ENCODE measurements around the gene IFIT1.
"Not testable (repeated sequence)": the region's sequence is repeated elsewhere in the genome, so short reads cannot be mapped to it uniquely, and the experiment has no call there.

Gene IFIT1

DNA sequence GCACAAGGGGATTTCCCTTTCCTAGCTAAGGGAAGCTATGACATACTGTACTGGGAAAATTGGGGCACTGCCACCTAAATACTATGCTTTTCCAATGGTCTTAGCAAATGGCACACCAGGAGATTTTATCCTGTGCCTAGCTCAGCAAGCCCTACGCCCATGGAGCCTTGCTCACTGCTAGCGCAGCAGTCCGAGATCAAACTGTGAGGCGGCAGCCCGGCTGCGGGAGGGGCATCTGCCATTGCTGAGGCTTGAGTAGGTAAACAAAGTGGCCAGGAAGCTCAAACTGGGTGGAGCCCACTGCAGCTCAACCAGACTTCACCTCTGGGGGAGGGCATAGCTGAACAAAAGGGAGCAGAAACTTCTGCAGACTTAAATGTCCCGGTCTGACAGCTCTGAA is 52.4 kb downstream of the IFIT1 start:
- DNase-seq: not testable (repeated sequence)

DNA sequence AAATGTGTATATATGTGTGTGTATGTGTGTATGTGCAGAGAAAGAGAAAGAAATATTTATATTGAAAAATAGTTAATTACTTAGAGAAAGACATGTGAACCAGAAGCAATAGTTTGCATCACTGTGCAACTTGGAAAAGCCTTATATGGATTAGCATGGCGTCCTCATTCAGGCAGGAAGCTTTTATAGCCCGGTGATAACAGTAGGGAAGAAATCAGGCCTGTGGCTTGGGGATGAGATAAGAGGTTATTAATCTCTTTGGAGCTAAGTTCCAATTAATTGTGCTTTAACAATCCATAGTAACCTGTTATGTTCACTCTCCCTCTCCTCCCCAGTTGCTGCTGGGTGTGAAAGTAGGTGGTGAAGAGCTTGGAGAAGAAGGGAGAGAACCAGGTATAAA is 58.5 kb downstream of the IFIT1 start:
- no peak for DNase-seq

DNA sequence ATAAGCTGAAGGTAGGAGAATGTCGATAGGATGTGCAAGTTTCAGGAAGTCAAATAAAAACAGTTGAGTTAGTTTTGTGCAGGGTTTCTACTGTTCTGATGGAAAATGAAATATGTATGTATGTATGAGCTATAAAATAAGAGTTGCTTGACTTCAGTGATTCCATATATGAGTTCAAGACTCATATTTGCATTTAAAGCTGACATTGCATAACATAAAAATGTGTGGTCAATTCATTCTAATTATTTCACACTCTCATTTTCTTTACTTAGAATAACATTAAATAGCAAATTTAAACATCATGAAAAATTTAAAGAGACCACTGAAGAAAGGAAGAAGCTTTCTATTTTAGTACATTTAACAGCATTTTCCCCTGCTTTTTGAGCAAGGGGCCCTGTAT is 59.8 kb downstream of the IFIT1 start:
- DNase-seq: no peak

DNA sequence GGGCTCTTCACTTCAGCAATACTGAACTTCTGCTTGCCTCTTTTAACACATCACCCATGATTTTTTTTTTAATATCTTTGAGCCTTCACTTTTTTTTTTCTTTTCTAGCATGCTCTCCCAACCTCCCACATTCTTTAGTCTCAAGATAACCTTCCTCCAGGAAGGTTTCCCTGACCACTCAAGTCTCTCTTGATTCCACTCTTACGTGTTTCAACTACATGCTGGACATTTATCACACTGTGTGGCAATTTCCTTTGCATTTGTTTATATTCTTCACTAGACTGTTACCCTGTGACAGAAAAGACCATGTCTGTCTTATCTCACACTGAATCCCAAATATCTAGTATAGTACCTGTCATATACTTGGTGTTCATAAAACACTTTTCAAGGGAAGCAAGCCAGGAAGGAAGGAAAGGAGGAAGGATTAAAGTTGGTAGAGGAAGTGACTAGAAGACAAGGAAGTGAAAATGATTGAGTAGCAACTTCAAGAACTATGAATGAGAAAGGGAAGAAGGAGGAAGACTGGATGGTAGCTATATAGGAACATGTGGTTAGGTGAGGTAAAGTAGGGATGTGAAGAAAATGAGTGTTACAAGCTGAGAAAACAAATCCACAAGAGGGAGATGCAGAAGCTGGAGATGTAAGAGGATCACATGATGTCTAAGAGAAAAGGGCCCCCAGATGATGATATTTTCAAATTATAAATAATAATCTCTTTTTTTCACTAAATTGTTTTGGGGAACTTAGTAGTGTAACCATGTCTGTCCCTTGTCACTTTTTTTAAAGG is 62.3 kb downstream of the IFIT1 start:
- no peak for DNase-seq
